ENCODE measurements around the gene SLC43A3. TPM values are rescaled to one million over a fixed set of nuclear protein-coding genes. Genes with fewer than 3 reads are reported as not detected.

The SLC43A3 gene
- total RNA-seq, 1 experiment from 2014 or later: 8.6 TPM

GRCh38 chr11:57394203-57394965 lies 32.5 kb downstream of the SLC43A3 start:
- CTCF ChIA-PET: interaction anchor here (1.0 kb wide), 1 partner anchor 47 kb away, joined by 3 read pairs; no protein-coding TSS in a partner anchor
- Histone ChIP-seq H3K36me3 (ENCODE audit: control insufficient read depth, insufficient read depth, low read length) (no peaks in the 10 kb centered on the region), H3K9me3 (ENCODE audit: control insufficient read depth, insufficient read depth, low read depth, low read length) (no peaks in the 10 kb centered on the region), H3K4me1 (ENCODE audit: control insufficient read depth, insufficient read depth, low read length) (no peaks in the 10 kb centered on the region), H3K4me3 (ENCODE audit: low read depth in 2 of 2, low read length in 2 of 2) (no peak overlapping the region), H3K27me3 (ENCODE audit: control insufficient read depth, insufficient read depth, low read length) (peaks cover 23% of the 10 kb centered on the region), H3K27ac (ENCODE audit: low read length) (no peak overlapping the region)
- no peak for TF ChIP-seq POLR2AphosphoS5 (IDR thresholded peaks at IDR 0.05; ENCODE audit: low read depth, low read length)
- TF ChIP-seq SIN3A (IDR thresholded peaks at IDR 0.05; ENCODE audit: borderline replicate concordance, insufficient read depth, low read depth, low read length): no peak
- TF ChIP-seq, protein P1, sequence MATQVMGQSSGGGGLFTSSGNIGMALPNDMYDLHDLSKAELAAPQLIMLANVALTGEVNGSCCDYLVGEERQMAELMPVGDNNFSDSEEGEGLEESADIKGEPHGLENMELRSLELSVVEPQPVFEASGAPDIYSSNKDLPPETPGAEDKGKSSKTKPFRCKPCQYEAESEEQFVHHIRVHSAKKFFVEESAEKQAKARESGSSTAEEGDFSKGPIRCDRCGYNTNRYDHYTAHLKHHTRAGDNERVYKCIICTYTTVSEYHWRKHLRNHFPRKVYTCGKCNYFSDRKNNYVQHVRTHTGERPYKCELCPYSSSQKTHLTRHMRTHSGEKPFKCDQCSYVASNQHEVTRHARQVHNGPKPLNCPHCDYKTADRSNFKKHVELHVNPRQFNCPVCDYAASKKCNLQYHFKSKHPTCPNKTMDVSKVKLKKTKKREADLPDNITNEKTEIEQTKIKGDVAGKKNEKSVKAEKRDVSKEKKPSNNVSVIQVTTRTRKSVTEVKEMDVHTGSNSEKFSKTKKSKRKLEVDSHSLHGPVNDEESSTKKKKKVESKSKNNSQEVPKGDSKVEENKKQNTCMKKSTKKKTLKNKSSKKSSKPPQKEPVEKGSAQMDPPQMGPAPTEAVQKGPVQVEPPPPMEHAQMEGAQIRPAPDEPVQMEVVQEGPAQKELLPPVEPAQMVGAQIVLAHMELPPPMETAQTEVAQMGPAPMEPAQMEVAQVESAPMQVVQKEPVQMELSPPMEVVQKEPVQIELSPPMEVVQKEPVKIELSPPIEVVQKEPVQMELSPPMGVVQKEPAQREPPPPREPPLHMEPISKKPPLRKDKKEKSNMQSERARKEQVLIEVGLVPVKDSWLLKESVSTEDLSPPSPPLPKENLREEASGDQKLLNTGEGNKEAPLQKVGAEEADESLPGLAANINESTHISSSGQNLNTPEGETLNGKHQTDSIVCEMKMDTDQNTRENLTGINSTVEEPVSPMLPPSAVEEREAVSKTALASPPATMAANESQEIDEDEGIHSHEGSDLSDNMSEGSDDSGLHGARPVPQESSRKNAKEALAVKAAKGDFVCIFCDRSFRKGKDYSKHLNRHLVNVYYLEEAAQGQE (IDR thresholded peaks at IDR 0.05; ENCODE audit: insufficient read depth in 1 of 2, low read depth in 2 of 2, low read length in 1 of 2): no peak
- no peak for TF ChIP-seq TCF7L2 (IDR thresholded peaks at IDR 0.05; ENCODE audit: low read depth, low read length)
- no peak for TF ChIP-seq CTCF (IDR thresholded peaks at IDR 0.05)
- in situ Hi-C loops (cut with HindIII; ENCODE audit: low pct_unique_long_range_greater_than_20kb, low sequenced_read_pairs) (no loop called here), intact Hi-C loops (cut with micrococcal nuclease; ENCODE audit: unreplicated experiment) (no loop called here)
- no peak for ATAC-seq
- no peak for DNase-seq (ENCODE audit: low read depth, low spot score)
- no TSS peak for BruUV-seq (replicated peaks)
- POLR2A ChIA-PET: no interaction called here

DNA sequence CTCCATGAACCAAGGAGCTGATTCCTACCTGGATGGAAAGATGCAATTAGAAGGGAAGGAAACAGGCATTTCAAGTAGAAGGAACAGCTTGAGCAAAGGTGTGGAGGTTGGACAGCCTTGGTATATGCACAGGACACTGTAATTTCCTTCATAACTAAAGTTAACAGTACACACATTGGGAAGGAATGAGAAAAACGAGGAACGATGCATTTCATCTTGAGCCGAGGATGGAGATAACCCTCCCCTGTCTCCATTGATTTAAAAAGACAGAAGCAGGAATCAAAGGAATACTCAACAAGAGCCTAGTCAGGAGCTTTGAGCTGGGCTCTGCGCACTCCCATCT lies 34.2 kb downstream of the SLC43A3 start:
- Histone ChIP-seq H3K36me3 (ENCODE audit: control insufficient read depth, insufficient read depth, low read length) (no peaks in the 10 kb centered on the region), H3K27me3 (ENCODE audit: control insufficient read depth, insufficient read depth, low read length) (peaks cover 20% of the 10 kb centered on the region), H3K4me3 (ENCODE audit: low read depth in 2 of 2, low read length in 2 of 2) (no peak overlapping the region), H3K27ac (ENCODE audit: low read length) (no peak overlapping the region), H3K9me3 (ENCODE audit: control insufficient read depth, insufficient read depth, low read depth, low read length) (no peaks in the 10 kb centered on the region), H3K4me1 (ENCODE audit: control insufficient read depth, insufficient read depth, low read length) (no peaks in the 10 kb centered on the region)
- ATAC-seq (no peak), DNase-seq (ENCODE audit: low read depth, low spot score) (no peak)
- intact Hi-C loops (cut with micrococcal nuclease; ENCODE audit: unreplicated experiment): no loop called here
- CTCF ChIA-PET: no interaction called here
- no TSS peak for BruUV-seq (replicated peaks)
- TF ChIP-seq TCF7L2 (IDR thresholded peaks at IDR 0.05; ENCODE audit: low read depth, low read length) (no peak), POLR2AphosphoS5 (IDR thresholded peaks at IDR 0.05; ENCODE audit: low read depth, low read length) (no peak), SIN3A (IDR thresholded peaks at IDR 0.05; ENCODE audit: borderline replicate concordance, insufficient read depth, low read depth, low read length) (no peak), CTCF (IDR thresholded peaks at IDR 0.05) (no peak)
- TF ChIP-seq, protein P1 (IDR thresholded peaks at IDR 0.05; ENCODE audit: insufficient read depth in 1 of 2, low read depth in 2 of 2, low read length in 1 of 2): no peak
- in situ Hi-C loops (cut with HindIII; ENCODE audit: low pct_unique_long_range_greater_than_20kb, low sequenced_read_pairs): no loop called here
- POLR2A ChIA-PET: no interaction called here

Measured in Panc1 (cell line).